GM18873 (cell line): ENCODE measurements around the gene DTNB.
"Not testable (repeated sequence)": the region's sequence is repeated elsewhere in the genome, so short reads cannot be mapped to it uniquely, and the experiment has no call there.

Experiments
- ATAC-seq: cut with Tn5 transposase; IDR thresholded peaks from one replicate; pipeline ENCODE4 v1.9.1; 2021; ENCODE audit warnings: mild to moderate bottlenecking, moderate library complexity, moderate number of reproducible peaks; ENCODE audit not compliant: unreplicated experiment, low FRiP score

Gene DTNB

DNA sequence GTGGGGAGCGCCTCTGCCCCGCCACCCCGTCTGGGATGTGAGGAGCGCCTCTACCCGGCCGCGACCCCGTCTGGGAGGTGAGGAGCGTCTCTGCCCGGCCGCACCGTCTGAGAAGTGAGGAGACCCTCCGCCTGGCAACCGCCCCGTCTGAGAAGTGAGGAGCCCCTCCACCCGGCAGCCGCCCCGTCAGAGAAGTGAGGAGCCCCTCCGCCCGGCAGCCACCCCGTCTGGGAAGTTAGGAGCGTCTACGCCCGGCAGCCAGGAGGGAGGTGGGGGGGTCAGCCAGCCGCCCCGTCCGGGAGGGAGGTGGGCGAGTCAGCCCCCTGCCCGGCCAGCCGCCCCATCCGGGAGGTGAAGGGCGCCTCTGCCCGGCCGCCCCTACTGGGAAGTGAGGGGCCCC lies 39.6 kb downstream of the DTNB start:
- ATAC-seq, result not testable (repeated sequence)

DNA sequence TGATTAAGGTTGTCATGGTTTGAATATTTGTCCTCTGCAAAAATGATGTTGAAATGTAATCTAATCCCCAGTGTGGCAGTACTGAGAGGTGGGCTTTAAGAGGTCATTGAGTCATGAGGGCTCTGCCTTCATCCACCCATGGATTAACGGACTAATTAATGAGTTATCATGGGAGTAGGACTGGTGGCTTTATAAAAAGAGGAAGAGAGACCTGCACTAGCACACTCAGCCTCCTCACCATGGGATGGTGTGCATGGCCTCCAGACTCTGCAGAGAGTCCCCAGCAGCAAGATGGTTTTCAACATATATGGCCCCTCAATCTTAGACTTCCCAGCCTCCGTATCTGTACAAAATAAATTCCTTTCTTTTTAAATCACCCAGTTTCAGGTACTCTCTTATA lies 41.0 kb downstream of the DTNB start:
- ATAC-seq, result no peak

DNA sequence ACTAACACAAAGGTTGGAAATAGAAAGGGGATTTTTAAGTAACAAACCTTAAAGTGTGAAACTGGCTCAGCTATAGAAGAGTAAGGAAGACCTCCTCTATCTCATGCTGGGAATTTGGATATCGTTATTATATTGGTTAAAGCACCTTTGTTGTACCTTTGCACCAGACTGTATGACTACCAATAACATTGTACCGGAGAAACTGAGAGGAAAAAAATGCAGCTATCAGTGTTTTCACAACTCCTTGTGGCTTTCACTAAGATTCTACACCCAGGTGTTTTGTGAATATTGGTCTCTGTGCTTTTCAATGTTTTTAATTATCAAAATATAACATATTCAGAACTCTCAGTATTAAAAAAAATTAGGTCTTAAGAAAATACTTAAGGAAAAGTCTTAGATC lies 48.7 kb downstream of the DTNB start:
- ATAC-seq, result no peak

- ATAC-seq, result no peak
Observed at GRCh38 chr2:25623361-25623760, 50.0 kb downstream of the DTNB start.

DNA sequence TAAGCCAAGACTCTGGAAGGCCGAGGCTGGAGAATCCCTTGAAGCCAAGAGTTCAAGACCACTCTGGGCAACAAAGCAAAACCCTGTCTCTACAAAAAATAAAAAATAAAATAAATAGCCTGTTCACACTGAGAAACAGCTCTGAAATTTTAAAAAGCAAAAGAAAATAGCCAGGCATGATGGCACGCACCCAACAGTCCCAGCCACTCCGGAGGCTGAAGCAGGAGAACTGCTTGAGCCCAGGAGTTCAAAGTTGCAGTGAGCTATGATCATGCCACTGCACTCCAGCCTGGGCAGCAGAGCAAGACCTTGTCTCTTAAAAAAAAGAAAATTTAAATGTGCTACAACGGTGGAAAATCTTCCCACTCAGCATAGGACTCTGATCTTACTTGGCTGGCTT lies 52.7 kb downstream of the DTNB start:
- no peak for ATAC-seq

GRCh38 chr2:25620077-25620476 lies 53.3 kb downstream of the DTNB start:
- ATAC-seq, result no peak

DNA sequence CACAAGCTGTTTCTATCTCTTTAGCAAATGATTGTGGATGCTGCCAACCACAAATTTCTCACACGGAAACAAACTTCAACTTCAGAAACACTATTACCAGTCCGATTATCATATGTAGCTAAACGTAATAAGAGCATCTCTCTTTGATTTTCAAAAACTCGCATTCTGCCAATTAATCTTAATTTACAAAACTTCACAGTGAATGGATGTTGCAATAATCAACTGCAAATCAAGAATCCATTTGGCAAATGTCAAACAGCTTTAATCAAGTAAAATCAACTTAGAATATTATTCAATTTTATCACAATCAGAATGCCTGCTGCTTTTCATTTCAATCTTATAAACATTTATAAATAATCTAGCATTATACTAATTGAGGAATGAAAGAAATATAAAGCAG lies 54.2 kb downstream of the DTNB start:
- no peak for ATAC-seq

DNA sequence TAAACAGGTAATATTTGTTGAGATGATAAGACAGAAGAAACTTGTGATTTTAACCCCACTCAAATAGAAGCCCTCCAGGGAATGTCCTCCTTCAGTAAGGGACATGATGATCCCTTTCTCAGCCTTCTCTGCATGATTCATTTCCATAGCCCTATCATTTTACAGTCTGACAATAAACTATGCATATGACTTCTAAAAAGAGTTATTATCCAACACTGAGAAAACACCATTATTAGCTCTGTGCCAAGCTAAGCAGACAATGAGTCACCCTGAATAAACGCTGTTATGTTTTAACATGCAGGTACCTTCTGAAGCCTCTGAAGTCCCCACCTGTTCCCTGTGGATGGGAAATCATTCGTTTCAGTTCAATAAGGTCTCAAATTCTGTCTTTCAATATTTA lies 54.7 kb downstream of the DTNB start:
- ATAC-seq, result no peak

- no peak for ATAC-seq
Observed at GRCh38 chr2:25617948-25618646, 55.3 kb downstream of the DTNB start.

DNA sequence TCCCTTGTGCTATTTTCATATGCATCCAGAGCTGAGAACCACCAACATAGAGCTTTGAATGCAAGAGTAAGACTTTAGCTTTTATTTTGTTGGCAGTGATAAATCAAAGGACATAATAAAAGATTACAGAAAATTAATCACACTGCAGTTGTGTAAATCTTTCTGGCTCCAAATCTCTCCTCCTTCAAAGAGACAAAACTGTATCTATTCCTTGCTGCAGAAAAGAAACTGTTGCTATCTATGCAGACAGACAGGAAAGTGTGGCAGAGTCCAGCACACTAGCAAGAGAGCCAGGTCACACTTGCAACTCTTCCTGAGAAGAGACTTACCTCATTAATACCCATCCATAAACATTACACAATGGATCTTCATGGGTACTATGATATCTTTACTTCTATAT lies 57.5 kb downstream of the DTNB start:
- ATAC-seq, result no peak

- ATAC-seq, result no peak
Observed at GRCh38 chr2:25615386-25615785, 58.0 kb downstream of the DTNB start.

- no peak for ATAC-seq
Observed at GRCh38 chr2:25614711-25615110, 58.7 kb downstream of the DTNB start.

- ATAC-seq, result no peak
Observed at GRCh38 chr2:25608718-25609117, 64.7 kb downstream of the DTNB start.

DNA sequence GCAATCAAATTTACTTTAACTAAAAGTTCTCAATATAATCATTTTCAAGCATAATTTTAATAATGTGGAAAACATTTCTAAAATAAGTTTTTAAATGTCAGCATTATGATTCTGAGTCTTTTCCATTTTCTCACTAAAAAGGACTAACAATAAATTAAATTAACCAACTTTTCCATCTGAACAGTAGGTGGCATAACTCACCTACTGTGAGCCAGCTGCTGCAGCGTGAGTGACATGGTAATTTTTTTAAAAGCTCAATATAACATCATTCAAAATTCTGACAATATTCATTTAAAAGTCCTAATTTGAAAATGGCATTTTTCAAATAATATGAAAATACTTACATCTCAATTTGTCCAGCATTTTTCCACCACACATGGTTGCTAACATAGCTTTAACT lies 66.5 kb downstream of the DTNB start:
- ATAC-seq, result no peak

- ATAC-seq, result no peak
Observed at GRCh38 chr2:25602333-25602723, 71.0 kb downstream of the DTNB start.

DNA sequence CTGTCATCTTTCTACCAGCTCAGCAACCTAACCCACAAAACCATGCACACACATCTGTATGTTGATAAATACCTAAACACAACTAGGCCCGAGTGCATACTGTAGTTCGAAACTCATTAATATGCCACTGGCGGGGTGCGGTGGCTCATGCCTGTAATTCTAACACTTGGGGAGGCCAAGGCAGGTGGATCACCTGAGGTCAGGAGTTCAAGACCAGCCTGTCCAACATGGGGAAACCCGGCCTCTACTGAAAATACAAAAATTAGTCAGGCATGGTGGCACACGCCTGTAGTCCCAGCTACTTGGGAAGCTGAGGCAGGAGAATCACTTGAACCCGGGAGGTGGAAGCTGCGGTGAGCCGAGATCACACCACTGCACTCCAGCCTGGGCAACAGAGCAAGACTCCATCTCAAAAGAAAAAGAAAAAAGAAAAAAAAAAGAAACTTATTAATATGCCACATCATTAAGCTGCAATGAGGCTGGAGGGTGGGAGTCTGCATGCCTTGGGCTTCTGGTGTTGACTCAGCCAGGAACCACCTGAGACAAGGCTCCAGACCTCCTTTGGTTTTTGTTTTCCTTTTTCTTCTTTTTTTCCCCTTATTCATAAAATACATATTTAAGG lies 71.6 kb downstream of the DTNB start:
- ATAC-seq, result not testable (repeated sequence)

DNA sequence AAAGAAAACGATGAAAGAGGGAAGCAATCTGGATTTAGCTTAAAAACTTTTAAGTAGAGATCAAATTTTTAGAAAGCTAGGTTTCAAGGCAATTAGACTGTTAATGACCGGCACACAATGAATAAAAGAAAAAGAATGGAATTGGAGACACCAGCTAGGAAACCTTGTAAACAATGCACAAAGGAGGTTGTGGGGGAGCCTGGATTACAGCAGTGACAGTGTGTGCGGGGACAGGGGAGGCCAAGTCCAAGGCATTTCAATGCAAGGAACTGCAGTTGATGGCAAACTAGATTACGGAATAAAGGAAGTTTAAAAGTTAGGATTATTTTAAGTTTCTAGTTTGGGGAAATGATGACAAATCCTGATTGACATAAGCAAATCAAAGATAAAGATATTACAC lies 74.5 kb downstream of the DTNB start:
- no peak for ATAC-seq

GRCh38 chr2:25598332-25598731 lies 75.0 kb downstream of the DTNB start:
- no peak for ATAC-seq

DNA sequence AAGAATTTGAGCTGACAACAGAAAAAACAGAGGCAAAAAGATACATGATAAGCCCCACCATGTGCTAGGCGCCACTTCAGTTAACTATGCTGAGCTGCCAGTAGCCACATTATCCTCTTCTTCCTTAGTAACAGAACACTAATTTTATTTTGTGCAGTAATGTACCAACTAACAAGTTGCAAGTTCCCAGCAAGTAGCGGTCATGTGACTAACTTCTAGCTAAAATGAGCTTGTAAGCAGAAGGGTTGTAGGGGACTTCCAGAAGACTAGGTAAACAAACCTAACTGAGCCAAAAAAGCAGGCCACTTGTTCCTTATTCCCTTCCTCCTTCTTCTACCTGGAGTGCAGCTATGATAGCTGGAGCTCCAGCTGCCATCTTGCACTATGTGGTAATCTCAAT lies 75.5 kb downstream of the DTNB start:
- no peak for ATAC-seq

DNA sequence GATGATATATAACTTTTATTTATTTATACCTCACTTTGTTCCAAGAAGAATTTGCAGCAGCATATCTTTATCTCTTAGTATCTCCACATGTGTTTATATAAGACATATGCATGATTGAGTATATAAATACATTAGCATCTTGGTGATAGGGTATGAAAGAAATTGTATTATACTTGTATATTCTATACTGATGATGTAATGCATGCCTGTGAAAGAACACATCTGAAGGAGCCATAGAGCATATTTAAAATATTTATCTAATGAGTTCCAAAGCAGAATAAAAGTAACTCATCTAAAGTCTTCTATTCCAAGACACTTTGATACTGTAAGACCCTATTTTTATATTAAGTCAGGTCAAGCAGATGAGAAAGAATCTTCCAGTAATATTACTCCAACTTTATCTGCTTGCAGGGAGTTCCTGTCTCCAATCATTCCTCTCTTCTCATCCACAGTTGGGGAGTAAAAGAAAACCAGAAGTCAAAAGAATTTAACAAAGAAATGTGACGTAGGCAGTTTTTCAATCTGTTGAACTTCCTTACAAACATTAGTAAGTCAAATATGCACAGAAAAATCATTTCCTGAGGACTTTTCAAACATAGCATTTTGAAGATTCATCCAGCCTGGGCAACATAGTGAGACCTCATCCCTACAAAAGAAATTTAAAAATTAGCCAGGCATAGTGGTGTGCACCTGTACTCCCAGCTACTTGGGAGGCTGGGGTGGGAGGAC lies 76.7 kb downstream of the DTNB start:
- no peak for ATAC-seq

- no peak for ATAC-seq
Observed at GRCh38 chr2:25595393-25595792, 78.0 kb downstream of the DTNB start.

GRCh38 chr2:25594991-25595390 lies 78.4 kb downstream of the DTNB start:
- ATAC-seq, result no peak
